Sigmoid colon (tissue), 4 donors: ENCODE measurements around the gene VEGFA.

Experiments used
- CTCF ChIP-seq, 4 experiments: fragments of 450-650 bp in 3 of 4; fragments of 200-600 bp in 1 of 4; IDR thresholded peaks; one replicate each; pipeline ENCODE4 v1.5.1; 2016 to 2019; ENCODE audit warnings: antibody characterized with exemption in 4 of 4, mild to moderate bottlenecking in 3 of 4, moderate library complexity in 2 of 4
- POLR2A ChIP-seq, 2 donors: fragments of 450-650 bp; IDR thresholded peaks; one replicate each; pipeline ENCODE4 v1.6.1; 2016; ENCODE audit warnings: antibody characterized with exemption in 2 of 2, mild to moderate bottlenecking in 2 of 2, moderate library complexity in 2 of 2
- POLR2AphosphoS5 ChIP-seq, 4 donors: sonication (generic); formaldehyde crosslinking; IDR thresholded peaks; one replicate each; pipeline ENCODE4 v1.6.1; 2017; ENCODE audit warnings: antibody characterized with exemption in 4 of 4

GRCh38 chr6:43817192-43817591, 47.2 kb downstream of the VEGFA start:
- no peak for TF ChIP-seq CTCF (IDR thresholded peaks at IDR 0.05)
- TF ChIP-seq POLR2AphosphoS5 (IDR thresholded peaks at IDR 0.05) = no peak
- TF ChIP-seq POLR2A (IDR thresholded peaks at IDR 0.05) = no peak
